ENCODE results near the gene KNL1. TPM values are rescaled to one million over a fixed set of nuclear protein-coding genes. Genes with fewer than 3 reads are reported as not detected.

KNL1 gene
- total and polyA plus RNA-seq, 10 of the 15 experiments (the other 5 are each of a cell fraction or from before 2014, with no cell fraction given) = 10.9 to 55.5 (median 28.4) TPM

DNA sequence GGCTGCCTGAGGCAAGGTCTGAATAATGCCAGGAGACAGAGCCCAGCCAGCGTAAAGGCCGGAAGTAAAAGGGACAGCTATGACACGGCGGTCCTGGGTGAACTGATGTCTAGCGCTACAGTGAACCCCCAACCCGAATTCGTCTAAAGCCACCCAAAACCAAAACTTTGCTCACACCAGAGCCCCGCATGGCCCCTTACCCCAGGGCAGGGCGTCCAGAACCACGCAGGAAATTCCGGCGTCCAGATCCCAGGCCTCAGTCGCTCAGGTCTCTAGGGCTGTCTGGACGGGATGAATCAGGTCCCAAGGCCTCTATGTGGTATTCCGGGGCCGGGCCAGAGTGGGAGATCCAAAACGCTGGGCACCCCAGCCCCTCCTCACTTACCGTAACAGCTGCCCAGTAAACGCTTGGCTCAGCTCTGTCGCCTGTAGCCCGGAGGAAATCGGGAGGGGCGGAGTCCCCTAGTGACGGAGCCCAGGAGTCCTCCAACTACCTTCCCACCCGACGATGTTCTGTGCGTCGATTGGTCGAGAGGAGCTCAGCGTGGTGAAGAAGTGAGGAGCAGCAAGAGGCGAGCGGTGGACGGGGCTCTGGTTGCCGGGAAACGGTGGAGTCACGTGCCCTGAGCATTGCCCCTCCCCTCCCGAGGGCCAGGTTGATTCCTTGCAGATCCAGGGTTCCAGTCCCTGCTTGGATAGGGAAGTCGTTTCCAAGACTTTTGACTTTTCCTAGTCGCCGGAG lies 29.3 kb upstream of the KNL1 start, which contains the start of gene CCDC32 (continued):
- TF ChIP-seq, protein P1, sequence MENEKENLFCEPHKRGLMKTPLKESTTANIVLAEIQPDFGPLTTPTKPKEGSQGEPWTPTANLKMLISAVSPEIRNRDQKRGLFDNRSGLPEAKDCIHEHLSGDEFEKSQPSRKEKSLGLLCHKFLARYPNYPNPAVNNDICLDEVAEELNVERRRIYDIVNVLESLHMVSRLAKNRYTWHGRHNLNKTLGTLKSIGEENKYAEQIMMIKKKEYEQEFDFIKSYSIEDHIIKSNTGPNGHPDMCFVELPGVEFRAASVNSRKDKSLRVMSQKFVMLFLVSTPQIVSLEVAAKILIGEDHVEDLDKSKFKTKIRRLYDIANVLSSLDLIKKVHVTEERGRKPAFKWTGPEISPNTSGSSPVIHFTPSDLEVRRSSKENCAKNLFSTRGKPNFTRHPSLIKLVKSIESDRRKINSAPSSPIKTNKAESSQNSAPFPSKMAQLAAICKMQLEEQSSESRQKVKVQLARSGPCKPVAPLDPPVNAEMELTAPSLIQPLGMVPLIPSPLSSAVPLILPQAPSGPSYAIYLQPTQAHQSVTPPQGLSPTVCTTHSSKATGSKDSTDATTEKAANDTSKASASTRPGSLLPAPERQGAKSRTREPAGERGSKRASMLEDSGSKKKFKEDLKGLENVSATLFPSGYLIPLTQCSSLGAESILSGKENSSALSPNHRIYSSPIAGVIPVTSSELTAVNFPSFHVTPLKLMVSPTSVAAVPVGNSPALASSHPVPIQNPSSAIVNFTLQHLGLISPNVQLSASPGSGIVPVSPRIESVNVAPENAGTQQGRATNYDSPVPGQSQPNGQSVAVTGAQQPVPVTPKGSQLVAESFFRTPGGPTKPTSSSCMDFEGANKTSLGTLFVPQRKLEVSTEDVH (IDR thresholded peaks at IDR 0.05; ENCODE audit: low read depth, partially characterized antibody) = no peak
- no peak for TF ChIP-seq WRNIP1 (IDR thresholded peaks at IDR 0.05; ENCODE audit: borderline replicate concordance, low read depth, low read length)
- no peak for TF ChIP-seq BCL11A (IDR thresholded peaks at IDR 0.05; ENCODE audit: low read depth, low read length)
- TF ChIP-seq ZNF207 (IDR thresholded peaks at IDR 0.05; ENCODE audit: borderline replicate concordance) = no peak
- peak; percentile 40; the same call in 1 of the 2 replicates for TF ChIP-seq DPF2 (IDR thresholded peaks at IDR 0.05)
- peak; percentile 47; the same call in 1 of the 2 replicates for TF ChIP-seq EED (IDR thresholded peaks at IDR 0.05; ENCODE audit: low read depth)
- TF ChIP-seq TCF12 (IDR thresholded peaks at IDR 0.05; ENCODE audit: low read depth, low read length) = no peak
- no peak for TF ChIP-seq HDAC2 (IDR thresholded peaks at IDR 0.05)
- no peak for TF ChIP-seq TARDBP (IDR thresholded peaks at IDR 0.05; ENCODE audit: borderline replicate concordance)
- TF ChIP-seq SIX5 (IDR thresholded peaks at IDR 0.05; ENCODE audit: low read depth, low read length, severe bottlenecking) = no peak
- TF ChIP-seq RCOR1 (conservative IDR thresholded peaks at IDR 0.05; ENCODE audit: low read depth, low read length) = no peak
- TF ChIP-seq IKZF1 (conservative IDR thresholded peaks at IDR 0.05) = peak; percentile 76; the same call in 1 of the 2 replicates
- no peak for TF ChIP-seq ZNF217 (IDR thresholded peaks at IDR 0.05)
- TF ChIP-seq TAF1 (IDR thresholded peaks at IDR 0.05; ENCODE audit: borderline replicate concordance, low read depth, low read length) = 0 out of 2 replicates have a peak, but pooled peaks have one; percentile 78
- TF ChIP-seq SREBF1 (IDR thresholded peaks at IDR 0.05; ENCODE audit: low read length) = no peak
- TF ChIP-seq, protein P2, sequence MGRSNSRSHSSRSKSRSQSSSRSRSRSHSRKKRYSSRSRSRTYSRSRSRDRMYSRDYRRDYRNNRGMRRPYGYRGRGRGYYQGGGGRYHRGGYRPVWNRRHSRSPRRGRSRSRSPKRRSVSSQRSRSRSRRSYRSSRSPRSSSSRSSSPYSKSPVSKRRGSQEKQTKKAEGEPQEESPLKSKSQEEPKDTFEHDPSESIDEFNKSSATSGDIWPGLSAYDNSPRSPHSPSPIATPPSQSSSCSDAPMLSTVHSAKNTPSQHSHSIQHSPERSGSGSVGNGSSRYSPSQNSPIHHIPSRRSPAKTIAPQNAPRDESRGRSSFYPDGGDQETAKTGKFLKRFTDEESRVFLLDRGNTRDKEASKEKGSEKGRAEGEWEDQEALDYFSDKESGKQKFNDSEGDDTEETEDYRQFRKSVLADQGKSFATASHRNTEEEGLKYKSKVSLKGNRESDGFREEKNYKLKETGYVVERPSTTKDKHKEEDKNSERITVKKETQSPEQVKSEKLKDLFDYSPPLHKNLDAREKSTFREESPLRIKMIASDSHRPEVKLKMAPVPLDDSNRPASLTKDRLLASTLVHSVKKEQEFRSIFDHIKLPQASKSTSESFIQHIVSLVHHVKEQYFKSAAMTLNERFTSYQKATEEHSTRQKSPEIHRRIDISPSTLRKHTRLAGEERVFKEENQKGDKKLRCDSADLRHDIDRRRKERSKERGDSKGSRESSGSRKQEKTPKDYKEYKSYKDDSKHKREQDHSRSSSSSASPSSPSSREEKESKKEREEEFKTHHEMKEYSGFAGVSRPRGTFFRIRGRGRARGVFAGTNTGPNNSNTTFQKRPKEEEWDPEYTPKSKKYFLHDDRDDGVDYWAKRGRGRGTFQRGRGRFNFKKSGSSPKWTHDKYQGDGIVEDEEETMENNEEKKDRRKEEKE (IDR thresholded peaks at IDR 0.05) = no peak
- peak; percentile 78 for TF ChIP-seq MXI1 (IDR thresholded peaks at IDR 0.05; ENCODE audit: low read depth, low read length)
- TF ChIP-seq TBL1XR1 (IDR thresholded peaks at IDR 0.05; ENCODE audit: low read depth, low read length) = peak; percentile 33; the same call in 1 of the 2 replicates
- TF ChIP-seq, protein P3, sequence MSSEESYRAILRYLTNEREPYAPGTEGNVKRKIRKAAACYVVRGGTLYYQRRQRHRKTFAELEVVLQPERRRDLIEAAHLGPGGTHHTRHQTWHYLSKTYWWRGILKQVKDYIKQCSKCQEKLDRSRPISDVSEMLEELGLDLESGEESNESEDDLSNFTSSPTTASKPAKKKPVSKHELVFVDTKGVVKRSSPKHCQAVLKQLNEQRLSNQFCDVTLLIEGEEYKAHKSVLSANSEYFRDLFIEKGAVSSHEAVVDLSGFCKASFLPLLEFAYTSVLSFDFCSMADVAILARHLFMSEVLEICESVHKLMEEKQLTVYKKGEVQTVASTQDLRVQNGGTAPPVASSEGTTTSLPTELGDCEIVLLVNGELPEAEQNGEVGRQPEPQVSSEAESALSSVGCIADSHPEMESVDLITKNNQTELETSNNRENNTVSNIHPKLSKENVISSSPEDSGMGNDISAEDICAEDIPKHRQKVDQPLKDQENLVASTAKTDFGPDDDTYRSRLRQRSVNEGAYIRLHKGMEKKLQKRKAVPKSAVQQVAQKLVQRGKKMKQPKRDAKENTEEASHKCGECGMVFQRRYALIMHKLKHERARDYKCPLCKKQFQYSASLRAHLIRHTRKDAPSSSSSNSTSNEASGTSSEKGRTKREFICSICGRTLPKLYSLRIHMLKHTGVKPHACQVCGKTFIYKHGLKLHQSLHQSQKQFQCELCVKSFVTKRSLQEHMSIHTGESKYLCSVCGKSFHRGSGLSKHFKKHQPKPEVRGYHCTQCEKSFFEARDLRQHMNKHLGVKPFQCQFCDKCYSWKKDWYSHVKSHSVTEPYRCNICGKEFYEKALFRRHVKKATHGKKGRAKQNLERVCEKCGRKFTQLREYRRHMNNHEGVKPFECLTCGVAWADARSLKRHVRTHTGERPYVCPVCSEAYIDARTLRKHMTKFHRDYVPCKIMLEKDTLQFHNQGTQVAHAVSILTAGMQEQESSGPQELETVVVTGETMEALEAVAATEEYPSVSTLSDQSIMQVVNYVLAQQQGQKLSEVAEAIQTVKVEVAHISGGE (CRISPR knock-in tag; IDR thresholded peaks at IDR 0.05) = no peak
- peak; percentile 90 for TF ChIP-seq POLR2A (IDR thresholded peaks at IDR 0.05; ENCODE audit: low read depth, low read length)
- TF ChIP-seq, protein P4, sequence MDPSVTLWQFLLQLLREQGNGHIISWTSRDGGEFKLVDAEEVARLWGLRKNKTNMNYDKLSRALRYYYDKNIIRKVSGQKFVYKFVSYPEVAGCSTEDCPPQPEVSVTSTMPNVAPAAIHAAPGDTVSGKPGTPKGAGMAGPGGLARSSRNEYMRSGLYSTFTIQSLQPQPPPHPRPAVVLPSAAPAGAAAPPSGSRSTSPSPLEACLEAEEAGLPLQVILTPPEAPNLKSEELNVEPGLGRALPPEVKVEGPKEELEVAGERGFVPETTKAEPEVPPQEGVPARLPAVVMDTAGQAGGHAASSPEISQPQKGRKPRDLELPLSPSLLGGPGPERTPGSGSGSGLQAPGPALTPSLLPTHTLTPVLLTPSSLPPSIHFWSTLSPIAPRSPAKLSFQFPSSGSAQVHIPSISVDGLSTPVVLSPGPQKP (IDR thresholded peaks at IDR 0.05; ENCODE audit: low read depth, low read length) = no peak

Data from GM12878 (cell line).